Gastrocnemius medialis (tissue), 4 donors: ENCODE measurements around the gene USP20. TPM values are rescaled to one million over a fixed set of nuclear protein-coding genes. Genes with fewer than 3 reads are reported as not detected.

ENCODE experiments used
- ATAC-seq, 2 donors: fragments of 150-250 bp; one replicate each; pipeline ENCODE4 v1.9.1; 2016
- DNase-seq, 2 donors: peaks; one replicate each; pipeline ENCODE4 v3.0.0-alpha.2; 2019
- H3K27ac ChIP-seq, 4 donors: fragments of 200-600 bp; sonication (generic); 1 replicate in 1 of 4; 2 replicates in 3 of 4; pipeline ENCODE4 v1.5.1; 2016 to 2018; ENCODE audit warnings: mild to moderate bottlenecking in 2 of 4, moderate library complexity in 1 of 4
- H3K27me3 ChIP-seq, 3 donors: fragments of 200-600 bp; sonication (generic) in 2 of 3; 1 replicate in 1 of 3; 2 replicates in 2 of 3; pipeline versions ENCODE4 v1.5.1 to v1.6.0; 2016 to 2019; ENCODE audit warnings: mild to moderate bottlenecking in 1 of 3, moderate library complexity in 1 of 3
- H3K36me3 ChIP-seq, 2 donors: fragments of 200-600 bp; sonication (generic) in 1 of 2; one replicate each; pipeline ENCODE4 v1.5.1; 2017 to 2018
- H3K4me1 ChIP-seq, 2 donors: fragments of 200-600 bp; sonication (generic) in 1 of 2; one replicate each; pipeline ENCODE4 v1.5.1; 2016 to 2017; ENCODE audit warnings: mild to moderate bottlenecking in 2 of 2
- H3K4me3 ChIP-seq, 4 donors: fragments of 200-600 bp; sonication (generic) in 3 of 4; 1 replicate in 1 of 4; 2 replicates in 3 of 4; pipeline ENCODE4 v1.5.1; 2016 to 2019; ENCODE audit warnings: mild to moderate bottlenecking in 2 of 4
- H3K9me3 ChIP-seq, 3 donors: fragments of 200-600 bp; sonication (generic) in 2 of 3; 1 replicate in 1 of 3; 2 replicates in 2 of 3; pipeline ENCODE4 v1.5.1; 2016 to 2019
- POLR2A ChIP-seq, 2 donors: fragments of 450-650 bp; IDR thresholded peaks; one replicate each; pipeline ENCODE4 v1.6.1; 2017; ENCODE audit warnings: antibody characterized with exemption in 2 of 2, mild to moderate bottlenecking in 2 of 2, moderate library complexity in 2 of 2
- in situ Hi-C, 4 donors: fragments of 200-750 bp; cut with MboI; loops; one replicate each; pipeline versions ENCODE4 v1.15.0 to v1.8.0; 2017; ENCODE audit warnings: low sequenced_read_pairs in 4 of 4
- intact Hi-C: fragments of 100-400 bp; cut with DNase I; formaldehyde crosslinking; loops from one replicate; pipeline ENCODE4 v1.15.1; 2023; ENCODE audit warnings: low total_unique reads
- total RNA-seq, 4 donors: library from RNA; depleted of rRNA; stranded (reverse); fragments of >200 nt; gene quantifications; one replicate each; pipeline versions ENCODE4 v1.1.0 to v1.2.3, GENCODE V29; 2016
- TF ChIP-seq, protein P1 (sequence below), 5 experiments: fragments of 450-650 bp in 3 of 5; fragments of 200-600 bp in 2 of 5; sonication (generic) in 2 of 5; IDR thresholded peaks in 4 of 5; conservative IDR thresholded peaks in 1 of 5; 1 replicate in 4 of 5; 2 replicates in 1 of 5; pipeline ENCODE4 v1.5.1; 2016 to 2019; ENCODE audit warnings: antibody characterized with exemption in 5 of 5, mild to moderate bottlenecking in 3 of 5, moderate library complexity in 3 of 5

The USP20 gene
- total RNA-seq, 4 donors from 2014 or later = 13.4 to 25.4 (median 18.6) TPM

DNA sequence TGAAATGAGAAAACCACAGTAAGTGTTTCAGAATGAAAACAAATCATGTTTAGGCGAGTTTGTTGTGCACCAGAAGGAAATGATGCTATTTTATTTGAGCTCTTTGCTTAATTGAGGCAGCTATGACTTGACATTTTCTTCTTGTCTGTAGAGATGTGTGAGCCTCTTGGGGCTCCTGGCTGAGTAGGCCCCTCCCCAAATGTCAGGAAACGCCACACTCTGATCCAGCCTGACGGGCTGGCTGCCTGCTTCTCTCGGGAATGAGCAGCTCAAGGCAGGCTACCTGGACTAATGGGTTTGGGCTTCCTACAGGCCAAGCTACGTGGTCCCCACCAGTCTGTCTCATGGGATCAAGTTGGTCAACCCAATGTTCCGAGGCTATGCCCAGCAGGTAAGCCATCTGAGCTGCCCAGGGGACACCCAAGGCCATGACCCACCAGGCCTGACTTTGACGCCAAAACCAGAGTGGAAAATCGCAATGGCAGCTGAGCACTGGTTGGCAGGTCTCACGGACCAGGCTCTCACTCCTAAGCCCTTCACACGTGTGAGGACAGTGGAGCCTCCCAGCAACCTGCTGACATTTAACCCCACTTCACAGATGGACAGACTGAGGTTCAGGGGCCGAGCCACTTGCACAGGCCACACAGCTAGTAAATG, 29.9 kb downstream of the USP20 start:
- in situ Hi-C loops = no loop called here
- peaks cover 0 to 44% of the 10 kb centered on the region in 2 donors for H3K36me3 ChIP-seq
- no peaks in the 10 kb centered on the region for H3K4me1 ChIP-seq
- DNase-seq (no peak), ATAC-seq (no peak)
- no peak overlapping the region for H3K4me3 ChIP-seq
- intact Hi-C loops = no loop called here
- H3K27ac ChIP-seq = no peak overlapping the region
- TF ChIP-seq, protein P1, sequence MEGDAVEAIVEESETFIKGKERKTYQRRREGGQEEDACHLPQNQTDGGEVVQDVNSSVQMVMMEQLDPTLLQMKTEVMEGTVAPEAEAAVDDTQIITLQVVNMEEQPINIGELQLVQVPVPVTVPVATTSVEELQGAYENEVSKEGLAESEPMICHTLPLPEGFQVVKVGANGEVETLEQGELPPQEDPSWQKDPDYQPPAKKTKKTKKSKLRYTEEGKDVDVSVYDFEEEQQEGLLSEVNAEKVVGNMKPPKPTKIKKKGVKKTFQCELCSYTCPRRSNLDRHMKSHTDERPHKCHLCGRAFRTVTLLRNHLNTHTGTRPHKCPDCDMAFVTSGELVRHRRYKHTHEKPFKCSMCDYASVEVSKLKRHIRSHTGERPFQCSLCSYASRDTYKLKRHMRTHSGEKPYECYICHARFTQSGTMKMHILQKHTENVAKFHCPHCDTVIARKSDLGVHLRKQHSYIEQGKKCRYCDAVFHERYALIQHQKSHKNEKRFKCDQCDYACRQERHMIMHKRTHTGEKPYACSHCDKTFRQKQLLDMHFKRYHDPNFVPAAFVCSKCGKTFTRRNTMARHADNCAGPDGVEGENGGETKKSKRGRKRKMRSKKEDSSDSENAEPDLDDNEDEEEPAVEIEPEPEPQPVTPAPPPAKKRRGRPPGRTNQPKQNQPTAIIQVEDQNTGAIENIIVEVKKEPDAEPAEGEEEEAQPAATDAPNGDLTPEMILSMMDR (IDR thresholded peaks at IDR 0.05 in 4 of 5, conservative IDR thresholded peaks at IDR 0.05 in 1 of 5) = no peak
- no peak for TF ChIP-seq POLR2A (IDR thresholded peaks at IDR 0.05)
- H3K27me3 ChIP-seq = no peaks in the 10 kb centered on the region
- H3K9me3 ChIP-seq = no peaks in the 10 kb centered on the region

GRCh38 chr9:129865668-129866320, 30.5 kb downstream of the USP20 start:
- Histone ChIP-seq H3K9me3 (no peaks in the 10 kb centered on the region), H3K36me3 (peaks cover 0 to 41% of the 10 kb centered on the region in 2 donors), H3K27me3 (no peaks in the 10 kb centered on the region), H3K4me3 (no peak overlapping the region), H3K4me1 (no peaks in the 10 kb centered on the region), H3K27ac (no peak overlapping the region)
- in situ Hi-C loops = no loop called here
- no peak for ATAC-seq
- intact Hi-C loops = no loop called here
- TF ChIP-seq, protein P1 (IDR thresholded peaks at IDR 0.05 in 4 of 5, conservative IDR thresholded peaks at IDR 0.05 in 1 of 5) = no peak
- TF ChIP-seq POLR2A (IDR thresholded peaks at IDR 0.05) = no peak
- DNase-seq = no peak

DNA sequence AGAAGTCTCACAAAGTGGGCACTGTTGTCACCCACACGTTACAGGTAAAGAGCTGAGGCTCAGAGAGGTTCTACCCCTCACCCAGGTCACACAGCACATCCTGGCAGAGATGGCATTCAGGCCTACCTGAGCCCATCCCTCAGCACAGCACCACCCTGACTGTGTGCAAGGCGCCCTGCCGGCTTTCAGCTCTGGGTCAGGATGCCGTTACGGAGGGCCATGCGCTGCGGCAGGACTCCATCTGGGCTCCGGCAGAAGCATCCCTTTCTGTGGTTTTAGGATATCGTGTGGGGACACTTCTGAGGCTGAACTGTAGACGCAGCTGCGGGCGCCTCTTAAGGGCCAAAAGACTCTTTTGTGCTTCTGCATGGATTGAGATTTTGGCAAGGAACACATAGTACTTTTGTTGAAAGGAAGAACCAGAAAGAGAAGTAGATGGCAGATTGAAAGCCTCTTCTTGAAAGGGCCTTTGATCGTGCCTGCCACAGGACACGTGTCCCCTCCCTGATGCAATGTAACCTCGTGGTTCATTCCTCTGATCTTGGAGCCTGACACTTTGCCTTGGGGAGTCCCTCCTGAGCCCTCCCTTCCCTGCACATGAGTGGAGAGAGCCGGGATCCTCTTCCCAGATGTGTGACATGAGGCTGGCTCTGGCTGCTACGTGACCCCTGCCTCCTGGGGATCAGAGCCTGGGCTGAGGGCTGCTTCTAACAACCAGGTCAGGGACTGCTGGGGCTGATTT, 31.3 kb downstream of the USP20 start:
- Histone ChIP-seq H3K4me3 (no peak overlapping the region), H3K9me3 (no peaks in the 10 kb centered on the region), H3K27ac (no peak overlapping the region), H3K4me1 (no peaks in the 10 kb centered on the region), H3K36me3 (peaks cover 0 to 33% of the 10 kb centered on the region in 2 donors), H3K27me3 (no peaks in the 10 kb centered on the region)
- DNase-seq = no peak
- no peak for ATAC-seq
- intact Hi-C loops = no loop called here
- TF ChIP-seq, protein P1 (IDR thresholded peaks at IDR 0.05 in 4 of 5, conservative IDR thresholded peaks at IDR 0.05 in 1 of 5) = no peak
- TF ChIP-seq POLR2A (IDR thresholded peaks at IDR 0.05) = no peak
- in situ Hi-C loops = no loop called here

GRCh38 chr9:129867136-129868022, 32.1 kb downstream of the USP20 start:
- in situ Hi-C loops = no loop called here
- no peaks in the 10 kb centered on the region for H3K4me1 ChIP-seq
- intact Hi-C loops = no loop called here
- DNase-seq (no peak), ATAC-seq (no peak)
- peaks cover 0 to 26% of the 10 kb centered on the region in 2 donors for H3K36me3 ChIP-seq
- no peak overlapping the region for H3K27ac ChIP-seq
- H3K4me3 ChIP-seq = no peak overlapping the region
- H3K27me3 ChIP-seq = no peaks in the 10 kb centered on the region
- no peaks in the 10 kb centered on the region for H3K9me3 ChIP-seq
- TF ChIP-seq, protein P1 (IDR thresholded peaks at IDR 0.05 in 4 of 5, conservative IDR thresholded peaks at IDR 0.05 in 1 of 5) = no peak
- no peak for TF ChIP-seq POLR2A (IDR thresholded peaks at IDR 0.05)
